NCI-H1092 treated with DMSO at 0.1 percent for 48 hours (cell line): ENCODE results near the gene FOXL3.
"Not testable (repeated sequence)": the region's sequence is repeated elsewhere in the genome, so short reads cannot be mapped to it uniquely, and the experiment has no call there.

Experiments
- DNase-seq: peaks from one replicate; lab custom pipeline; 2025; lab: John Stamatoyannopoulos, UW

FOXL3 gene

GRCh38 chr7:289756-290553 lies at the start of gene FOXL3:
TSS of gene FOXL3 (plus strand) at chr7:290170. CDS start at chr7:290170, 0 bp downstream.
- DNase-seq: no peak

DNA sequence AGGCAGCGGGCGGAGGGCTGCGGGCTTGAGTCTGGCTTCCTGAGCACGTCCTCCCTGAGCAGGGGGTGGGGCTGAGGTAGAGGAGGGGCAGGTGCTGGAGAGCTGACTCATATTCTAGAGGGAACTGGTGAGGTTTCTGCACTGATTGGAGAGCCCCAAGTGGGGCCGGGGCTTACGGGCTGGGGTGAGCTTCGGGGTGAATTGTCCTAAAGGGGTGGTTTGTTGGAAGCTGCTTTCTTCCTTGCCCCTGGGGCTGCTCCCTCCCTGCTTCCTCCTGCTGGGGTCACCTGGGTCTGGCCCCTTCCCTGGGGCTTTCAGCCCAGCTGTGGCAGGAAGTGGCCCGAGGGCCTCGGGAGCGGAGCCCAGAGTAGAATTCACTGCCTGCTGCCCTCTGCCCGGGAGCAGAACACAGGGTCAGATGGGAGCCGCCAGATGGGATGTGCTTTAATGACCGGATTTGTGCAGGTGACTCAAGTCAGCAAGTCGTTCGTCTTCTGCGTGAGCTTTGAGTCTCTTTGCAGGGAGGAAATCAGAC lies 49.0 kb upstream of the FOXL3 start:
- no peak for DNase-seq

GRCh38 chr7:241513-241912 lies 48.5 kb upstream of the FOXL3 start:
- no peak for DNase-seq

DNA sequence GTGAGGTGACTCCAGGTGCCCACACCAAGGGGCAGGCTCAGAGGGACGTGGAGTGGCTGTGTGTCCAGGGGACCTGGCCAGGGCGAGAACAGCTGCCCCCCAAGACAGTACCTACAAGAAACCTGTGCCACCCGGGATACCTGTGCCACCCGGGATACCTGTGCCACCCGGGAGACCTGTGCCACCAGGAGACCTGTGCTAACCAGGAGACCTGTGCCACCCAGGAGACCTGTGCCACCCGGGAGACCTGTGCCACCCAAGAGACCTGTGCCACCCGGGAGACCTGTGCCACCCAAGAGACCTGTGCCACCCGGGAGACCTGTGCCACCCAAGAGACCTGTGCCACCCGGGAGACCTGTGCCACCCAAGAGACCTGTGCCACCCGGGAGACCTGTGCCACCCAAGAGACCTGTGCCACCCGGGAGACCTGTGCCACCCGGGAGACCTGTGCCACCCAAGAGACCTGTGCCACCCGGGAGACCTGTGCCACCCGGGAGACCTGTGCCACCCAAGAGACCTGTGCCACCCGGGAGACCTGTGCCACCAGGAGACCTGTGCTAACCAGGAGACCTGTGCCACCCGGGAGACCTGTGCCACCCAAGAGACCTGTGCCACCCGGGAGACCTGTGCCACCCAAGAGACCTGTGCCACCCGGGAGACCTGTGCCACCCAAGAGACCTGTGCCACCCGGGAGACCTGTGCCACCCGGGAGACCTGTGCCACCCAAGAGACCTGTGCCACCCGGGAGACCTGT lies 47.0 kb upstream of the FOXL3 start:
- not testable (repeated sequence) for DNase-seq

- DNase-seq: not testable (repeated sequence)
Observed at GRCh38 chr7:243580-243978, 46.4 kb upstream of the FOXL3 start.

DNA sequence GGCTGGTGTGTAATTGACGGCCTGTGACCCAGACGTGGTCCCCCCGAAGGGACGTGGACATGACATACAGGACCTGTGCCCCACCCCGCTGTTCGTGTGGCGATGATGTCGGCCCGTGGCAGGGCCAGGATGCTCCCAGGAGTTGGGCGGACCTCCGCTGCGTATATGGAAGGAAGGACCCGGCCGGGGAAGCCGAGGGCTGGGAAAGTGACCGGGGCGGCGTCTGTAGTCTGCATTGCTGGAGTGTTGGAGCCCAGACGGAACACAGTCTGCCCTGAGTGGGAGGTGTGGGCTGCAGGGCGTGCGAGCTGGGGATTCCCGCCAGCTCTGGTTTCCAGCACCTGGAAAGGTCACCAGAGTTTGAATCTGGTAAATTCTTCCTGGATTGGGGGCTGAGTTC lies 45.0 kb upstream of the FOXL3 start:
- DNase-seq: no peak

DNA sequence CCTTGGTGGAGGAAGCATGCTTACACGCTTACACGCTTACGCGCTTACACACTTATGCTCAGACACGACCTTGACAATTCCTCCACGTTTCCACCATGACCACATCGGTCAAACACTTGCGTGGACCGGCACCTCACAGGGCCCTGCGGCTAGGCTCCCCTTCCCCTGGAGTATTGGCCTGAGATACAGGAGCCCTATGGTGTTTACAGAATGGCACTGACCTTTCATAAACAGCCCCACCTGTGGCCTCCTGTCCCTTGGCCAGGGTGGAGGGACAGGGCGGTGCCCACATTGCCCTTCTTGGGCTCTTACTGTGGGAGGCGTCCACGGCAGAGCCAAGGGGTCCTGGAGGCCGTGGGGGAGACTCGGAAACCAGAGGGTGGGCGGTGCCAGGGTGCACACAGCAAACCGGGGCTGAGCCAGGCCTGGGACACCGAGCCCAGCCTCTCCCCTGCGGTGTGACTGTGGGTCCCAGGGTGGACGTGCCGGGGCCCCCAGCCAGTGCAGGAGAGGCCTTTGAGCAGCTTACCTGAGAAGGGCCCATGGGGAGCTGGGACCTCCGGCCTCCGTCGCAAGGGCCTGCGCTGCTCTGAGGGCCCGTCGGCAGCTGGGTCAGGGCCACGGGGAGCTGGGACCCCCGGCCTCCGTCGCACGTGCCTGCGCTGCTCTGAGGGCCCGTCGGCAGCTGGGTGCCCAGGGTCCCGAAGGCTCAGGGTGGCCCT lies 44.2 kb upstream of the FOXL3 start:
- no peak for DNase-seq

DNA sequence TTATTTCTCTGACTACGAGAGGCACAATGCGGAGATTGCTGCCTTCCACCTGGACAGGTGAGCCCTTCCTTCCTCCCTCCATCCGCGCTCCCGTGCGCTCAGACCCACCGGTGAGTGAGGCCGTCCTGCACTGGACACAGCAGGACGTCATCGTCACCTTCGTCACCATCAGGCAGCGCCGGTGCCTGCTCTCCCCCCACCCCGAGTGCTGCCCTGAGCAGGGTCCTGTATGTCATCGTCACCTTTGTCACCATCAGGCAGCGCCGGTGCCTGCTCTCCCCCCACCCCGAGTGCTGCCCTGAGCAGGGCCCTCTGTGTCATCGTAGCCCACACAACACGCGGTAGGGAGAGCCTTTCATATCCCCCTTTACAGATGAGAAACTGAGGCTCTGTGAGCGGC lies 43.5 kb upstream of the FOXL3 start:
- no peak for DNase-seq

- no peak for DNase-seq
Observed at GRCh38 chr7:247181-247580, 42.8 kb upstream of the FOXL3 start.

DNA sequence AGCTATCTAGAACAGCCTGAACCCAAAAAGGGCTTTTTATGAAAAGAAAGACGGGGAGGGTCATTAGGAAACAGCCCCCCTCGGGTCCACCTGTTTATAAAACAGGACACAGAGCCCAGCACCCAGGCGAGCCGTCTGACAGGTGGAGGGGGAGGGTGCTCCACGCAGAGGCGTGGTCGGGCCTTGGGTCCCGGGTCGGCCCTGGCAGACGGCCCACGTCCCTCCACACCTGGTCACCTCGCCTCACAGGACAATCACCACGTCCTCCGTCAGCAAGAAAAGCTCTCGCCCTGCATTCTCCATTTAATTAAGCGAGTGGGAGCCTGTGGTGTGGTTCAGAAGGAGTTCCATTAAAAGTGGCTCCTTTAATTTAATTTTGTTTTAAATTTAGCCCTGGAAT lies 42.3 kb upstream of the FOXL3 start:
- no peak for DNase-seq

- DNase-seq: no peak
Observed at GRCh38 chr7:248732-249435, 41.1 kb upstream of the FOXL3 start.

- DNase-seq: no peak
Observed at GRCh38 chr7:249989-250388, 40.0 kb upstream of the FOXL3 start.

- no peak for DNase-seq
Observed at GRCh38 chr7:250523-250922, 39.4 kb upstream of the FOXL3 start.

DNA sequence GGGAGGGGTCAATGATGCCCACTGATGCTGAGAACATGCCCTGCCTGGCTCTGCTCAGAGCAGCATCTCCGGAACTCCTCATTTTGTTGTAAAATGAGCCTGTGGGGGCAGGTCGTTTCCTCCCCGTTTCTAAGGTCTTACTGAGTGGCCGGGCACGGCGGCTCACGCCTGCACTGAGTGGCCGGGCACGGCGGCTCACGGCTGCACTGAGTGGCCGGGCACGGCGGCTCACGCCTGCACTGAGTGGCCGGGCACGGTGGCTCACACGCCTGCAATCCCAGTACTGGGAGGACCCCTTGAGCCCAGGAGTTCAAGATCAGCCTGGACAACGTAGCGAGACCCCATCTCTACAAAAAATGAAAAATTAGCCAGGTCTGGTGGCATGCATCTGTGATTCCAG lies 39.0 kb upstream of the FOXL3 start:
- DNase-seq: no peak

GRCh38 chr7:251446-252175 lies 38.4 kb upstream of the FOXL3 start:
- DNase-seq: no peak

DNA sequence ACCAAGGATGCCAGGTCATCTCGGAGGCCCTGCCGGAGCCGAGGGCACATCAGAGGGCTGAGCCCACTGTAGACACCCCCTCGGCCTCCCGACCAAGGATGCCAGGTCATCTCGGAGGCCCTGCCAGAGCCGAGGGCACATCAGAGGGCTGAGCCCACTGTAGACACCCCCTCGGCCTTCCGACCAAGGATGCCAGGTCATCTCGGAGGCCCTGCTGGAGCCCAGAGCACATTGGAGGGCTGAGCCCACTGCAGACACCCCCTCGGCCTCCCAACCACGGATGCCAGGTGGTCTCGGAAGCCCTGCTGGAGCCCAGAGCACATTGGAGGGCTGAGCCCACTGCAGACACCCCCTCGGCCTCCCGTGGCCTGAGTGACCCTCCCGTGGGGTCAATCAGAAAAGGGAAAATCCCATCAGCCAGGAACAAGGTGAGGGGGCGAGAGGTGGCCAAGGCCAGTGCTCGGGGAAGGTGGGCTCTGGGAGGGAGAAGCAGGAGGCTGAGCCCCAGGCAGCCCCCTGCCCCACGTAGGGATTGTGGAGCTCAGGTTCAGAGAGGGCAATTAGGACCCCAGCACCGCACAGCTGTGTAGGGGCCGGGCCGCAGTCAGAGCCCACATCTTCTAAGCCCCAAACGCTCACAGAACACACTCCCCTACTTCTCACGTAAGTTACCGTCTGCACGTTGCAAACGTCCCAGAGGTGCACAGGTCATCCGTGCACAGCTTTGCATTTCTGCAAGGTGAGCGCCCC lies 37.6 kb upstream of the FOXL3 start:
- no peak for DNase-seq

GRCh38 chr7:252981-253380 lies 37.0 kb upstream of the FOXL3 start:
- no peak for DNase-seq

- DNase-seq: no peak
Observed at GRCh38 chr7:253581-254336, 36.2 kb upstream of the FOXL3 start.

DNA sequence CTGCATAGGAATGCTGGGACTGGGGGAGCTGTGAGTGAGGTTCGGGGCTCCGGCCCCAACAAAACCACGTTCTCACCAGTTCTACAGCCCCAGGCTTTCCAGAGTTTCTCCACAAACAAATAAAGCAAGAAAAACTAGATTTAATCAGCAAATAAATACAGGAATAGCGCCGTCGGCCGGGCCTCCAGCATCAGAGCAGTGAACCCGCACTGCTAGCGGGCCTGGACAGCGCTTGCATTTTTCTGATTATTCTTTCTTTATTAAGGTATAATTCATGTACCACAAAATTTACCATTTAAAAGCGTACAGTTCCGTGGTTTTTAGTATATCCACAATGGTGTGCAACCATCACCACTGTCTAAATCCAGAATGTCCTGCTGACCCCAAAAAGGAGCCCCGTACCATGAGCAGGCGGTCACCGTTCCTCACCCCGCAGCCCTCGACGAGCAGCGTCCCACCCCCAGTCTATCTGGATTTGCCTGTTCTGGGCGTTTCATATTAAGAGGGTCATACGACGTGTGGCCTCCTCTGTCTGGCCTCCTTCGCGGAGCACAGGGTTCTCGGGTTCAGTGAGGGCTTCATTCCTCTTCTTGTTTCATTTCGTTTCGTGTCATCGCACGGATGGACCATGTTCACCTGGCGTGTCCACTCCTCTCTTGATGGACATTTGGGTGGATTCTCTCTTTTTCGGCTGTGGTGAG lies 35.5 kb upstream of the FOXL3 start:
- DNase-seq: no peak
